ENCODE measurements around the gene NUAK1.

NUAK1 gene

DNA sequence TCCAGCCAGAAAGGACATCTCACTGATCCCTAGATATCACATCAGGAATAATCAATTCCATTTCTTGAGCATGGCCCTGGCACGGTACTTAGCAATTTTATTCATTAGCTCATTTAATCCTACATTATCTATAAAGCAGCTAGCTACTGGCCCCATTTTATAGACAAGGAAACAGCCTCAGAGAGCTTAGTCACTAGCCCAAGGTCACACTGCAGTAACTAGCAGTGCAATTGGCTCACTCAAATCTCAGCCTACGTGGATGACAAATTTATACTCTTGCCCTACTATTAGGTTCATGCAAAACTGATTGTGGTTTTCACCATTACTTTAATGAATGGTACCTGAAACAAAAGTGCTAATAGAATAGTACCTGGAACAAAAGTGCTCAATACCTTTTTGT, 41.7 kb downstream of the NUAK1 start:
- TF ChIP-seq, protein P1, sequence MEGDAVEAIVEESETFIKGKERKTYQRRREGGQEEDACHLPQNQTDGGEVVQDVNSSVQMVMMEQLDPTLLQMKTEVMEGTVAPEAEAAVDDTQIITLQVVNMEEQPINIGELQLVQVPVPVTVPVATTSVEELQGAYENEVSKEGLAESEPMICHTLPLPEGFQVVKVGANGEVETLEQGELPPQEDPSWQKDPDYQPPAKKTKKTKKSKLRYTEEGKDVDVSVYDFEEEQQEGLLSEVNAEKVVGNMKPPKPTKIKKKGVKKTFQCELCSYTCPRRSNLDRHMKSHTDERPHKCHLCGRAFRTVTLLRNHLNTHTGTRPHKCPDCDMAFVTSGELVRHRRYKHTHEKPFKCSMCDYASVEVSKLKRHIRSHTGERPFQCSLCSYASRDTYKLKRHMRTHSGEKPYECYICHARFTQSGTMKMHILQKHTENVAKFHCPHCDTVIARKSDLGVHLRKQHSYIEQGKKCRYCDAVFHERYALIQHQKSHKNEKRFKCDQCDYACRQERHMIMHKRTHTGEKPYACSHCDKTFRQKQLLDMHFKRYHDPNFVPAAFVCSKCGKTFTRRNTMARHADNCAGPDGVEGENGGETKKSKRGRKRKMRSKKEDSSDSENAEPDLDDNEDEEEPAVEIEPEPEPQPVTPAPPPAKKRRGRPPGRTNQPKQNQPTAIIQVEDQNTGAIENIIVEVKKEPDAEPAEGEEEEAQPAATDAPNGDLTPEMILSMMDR (IDR thresholded peaks at IDR 0.05; ENCODE audit: borderline replicate concordance, control extremely low read depth, extremely low read depth, insufficient read depth, missing control alignments): no peak
- no peak for DNase-seq (ENCODE audit: low spot score)
- in situ Hi-C loops (cut with MboI; ENCODE audit: low sequenced_read_pairs, unreplicated experiment): no loop called here

DNA sequence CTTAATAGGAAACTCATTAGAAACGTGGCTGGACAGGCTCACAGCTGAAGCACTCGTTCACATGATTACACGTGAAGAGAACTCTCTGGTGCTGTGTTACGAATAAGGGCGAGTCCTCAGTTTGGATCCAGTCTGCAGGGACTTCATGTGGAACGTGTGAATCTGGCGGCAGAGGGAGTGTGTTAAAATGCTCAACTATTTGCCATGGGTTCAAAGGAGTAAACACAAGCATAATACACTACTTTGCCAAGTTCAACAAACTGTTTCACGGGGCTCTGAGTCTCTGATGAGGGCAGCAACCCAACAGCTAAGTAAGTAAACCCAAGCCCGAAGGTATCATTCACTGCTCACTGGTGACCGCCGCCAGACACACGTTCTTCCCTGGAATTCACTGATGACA, 42.4 kb downstream of the NUAK1 start:
- in situ Hi-C loops (cut with MboI; ENCODE audit: low sequenced_read_pairs, unreplicated experiment): no loop called here
- TF ChIP-seq, protein P1 (IDR thresholded peaks at IDR 0.05; ENCODE audit: borderline replicate concordance, control extremely low read depth, extremely low read depth, insufficient read depth, missing control alignments): no peak
- no peak for DNase-seq (ENCODE audit: low spot score)

DNA sequence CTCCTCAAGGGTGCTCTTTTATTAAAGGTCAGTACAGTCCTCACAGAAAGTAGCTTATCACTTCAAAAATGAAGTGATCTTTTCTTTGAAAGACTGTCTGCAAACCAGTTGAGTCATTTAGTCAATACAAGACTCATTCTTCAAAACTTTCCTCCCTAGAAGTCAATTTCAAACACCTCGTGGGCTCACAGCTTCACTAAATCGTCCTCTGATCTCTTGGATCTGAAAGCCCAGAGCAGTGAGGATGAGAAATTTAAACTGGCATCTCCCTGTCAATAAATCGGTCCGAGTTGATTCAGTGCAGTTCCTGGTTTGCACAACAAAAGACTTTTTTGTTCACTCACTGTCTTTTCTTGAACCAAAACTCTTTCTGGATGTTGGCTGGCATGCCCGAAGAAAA, 44.5 kb downstream of the NUAK1 start:
- TF ChIP-seq, protein P1 (IDR thresholded peaks at IDR 0.05; ENCODE audit: borderline replicate concordance, control extremely low read depth, extremely low read depth, insufficient read depth, missing control alignments): no peak
- in situ Hi-C loops (cut with MboI; ENCODE audit: low sequenced_read_pairs, unreplicated experiment): no loop called here
- no peak for DNase-seq (ENCODE audit: low spot score)

DNA sequence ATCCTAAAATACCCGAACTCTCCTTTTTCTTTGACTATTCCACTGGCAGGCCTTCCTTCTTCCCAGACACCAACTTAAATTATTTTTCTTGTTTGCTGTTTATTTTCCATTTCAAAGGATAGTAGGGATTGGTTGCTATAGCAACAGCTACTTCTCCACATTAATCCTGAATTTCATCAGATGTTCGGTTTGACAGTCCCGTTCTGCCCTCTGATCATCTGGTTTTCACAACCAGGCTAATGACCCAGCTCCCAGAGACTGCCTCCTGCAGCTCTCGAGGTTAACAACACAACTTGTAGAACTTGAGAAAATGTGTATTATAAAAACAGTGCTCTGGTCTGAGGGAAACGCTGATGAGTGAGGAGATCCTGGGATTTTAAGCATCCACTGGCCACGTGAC, 45.5 kb downstream of the NUAK1 start:
- TF ChIP-seq, protein P1 (IDR thresholded peaks at IDR 0.05; ENCODE audit: borderline replicate concordance, control extremely low read depth, extremely low read depth, insufficient read depth, missing control alignments): no peak
- in situ Hi-C loops (cut with MboI; ENCODE audit: low sequenced_read_pairs, unreplicated experiment): no loop called here
- DNase-seq (ENCODE audit: low spot score): no peak

DNA sequence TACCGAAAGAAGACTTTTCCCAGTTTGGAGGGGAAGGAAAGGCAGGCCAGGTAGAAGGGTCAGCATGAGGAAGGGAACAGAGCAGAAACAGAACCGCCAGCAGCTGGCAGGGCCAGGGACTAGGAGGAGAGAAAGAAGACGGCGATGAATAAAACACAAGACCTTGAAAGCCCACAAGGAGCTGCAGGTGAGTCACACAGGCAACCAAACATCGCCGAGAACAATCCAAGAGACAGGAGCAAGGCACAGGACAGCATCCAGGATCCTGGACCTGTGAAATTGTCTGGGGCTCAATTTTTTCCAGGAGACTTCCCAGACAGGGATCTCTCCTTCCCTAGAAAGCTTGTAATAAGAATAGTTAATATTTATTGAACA, 47.3 kb downstream of the NUAK1 start:
- TF ChIP-seq, protein P1 (IDR thresholded peaks at IDR 0.05; ENCODE audit: borderline replicate concordance, control extremely low read depth, extremely low read depth, insufficient read depth, missing control alignments): no peak
- no peak for DNase-seq (ENCODE audit: low spot score)
- in situ Hi-C loops (cut with MboI; ENCODE audit: low sequenced_read_pairs, unreplicated experiment): no loop called here

DNA sequence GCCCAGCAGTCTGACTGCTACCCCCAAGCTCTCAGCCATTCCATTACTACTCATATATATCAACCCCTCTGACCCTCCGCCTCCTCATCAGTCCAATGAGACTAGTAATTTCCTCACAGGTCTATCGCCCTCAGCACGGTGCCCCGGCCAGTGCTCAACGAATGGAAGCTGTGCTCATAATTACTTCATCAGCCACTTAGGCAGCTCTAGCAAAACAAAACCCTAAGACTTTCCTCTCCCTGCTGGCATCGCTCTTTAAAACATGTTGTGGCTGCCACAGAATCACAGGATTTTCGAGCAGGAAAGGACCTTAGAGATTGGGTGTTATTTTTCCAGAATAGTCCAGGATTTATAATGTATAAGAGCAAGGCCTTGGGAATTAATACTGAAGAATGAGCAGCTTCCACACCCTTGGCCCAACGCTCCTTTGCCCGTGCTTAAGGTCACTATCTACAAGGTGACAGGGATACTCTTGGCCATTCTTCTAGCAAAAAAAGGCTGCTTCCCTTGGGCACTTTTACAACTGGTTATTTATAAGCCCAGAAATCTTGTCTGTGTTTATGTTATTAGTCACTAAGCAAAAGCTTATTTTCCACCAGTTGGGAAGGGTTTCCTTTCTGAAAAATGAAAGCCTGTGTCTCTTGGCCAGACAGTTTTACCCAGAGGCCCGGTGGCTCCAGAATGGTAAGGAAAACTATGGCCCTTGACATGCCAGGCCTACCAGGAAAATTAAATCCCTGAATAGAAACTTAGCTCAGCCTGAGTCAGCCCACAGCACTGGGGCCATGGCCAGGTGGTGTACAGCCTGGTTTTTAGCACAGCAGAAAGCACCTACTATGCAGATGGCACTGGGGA, 47.9 kb downstream of the NUAK1 start:
- in situ Hi-C loops (cut with MboI; ENCODE audit: low sequenced_read_pairs, unreplicated experiment): no loop called here
- TF ChIP-seq, protein P1 (IDR thresholded peaks at IDR 0.05; ENCODE audit: borderline replicate concordance, control extremely low read depth, extremely low read depth, insufficient read depth, missing control alignments): no peak
- no peak for DNase-seq (ENCODE audit: low spot score)
